HPDE6-E6E7 (cell line): ENCODE data around the gene SCRN1.
"Not testable (repeated sequence)": the region's sequence is repeated elsewhere in the genome, so short reads cannot be mapped to it uniquely, and the experiment has no call there.

Source experiments
- DNase-seq: peaks from one replicate; pipeline ENCODE4 v3.0.0; 2011; ENCODE audit warnings: missing footprints; ENCODE audit errors: extremely low spot score

Gene SCRN1

DNA sequence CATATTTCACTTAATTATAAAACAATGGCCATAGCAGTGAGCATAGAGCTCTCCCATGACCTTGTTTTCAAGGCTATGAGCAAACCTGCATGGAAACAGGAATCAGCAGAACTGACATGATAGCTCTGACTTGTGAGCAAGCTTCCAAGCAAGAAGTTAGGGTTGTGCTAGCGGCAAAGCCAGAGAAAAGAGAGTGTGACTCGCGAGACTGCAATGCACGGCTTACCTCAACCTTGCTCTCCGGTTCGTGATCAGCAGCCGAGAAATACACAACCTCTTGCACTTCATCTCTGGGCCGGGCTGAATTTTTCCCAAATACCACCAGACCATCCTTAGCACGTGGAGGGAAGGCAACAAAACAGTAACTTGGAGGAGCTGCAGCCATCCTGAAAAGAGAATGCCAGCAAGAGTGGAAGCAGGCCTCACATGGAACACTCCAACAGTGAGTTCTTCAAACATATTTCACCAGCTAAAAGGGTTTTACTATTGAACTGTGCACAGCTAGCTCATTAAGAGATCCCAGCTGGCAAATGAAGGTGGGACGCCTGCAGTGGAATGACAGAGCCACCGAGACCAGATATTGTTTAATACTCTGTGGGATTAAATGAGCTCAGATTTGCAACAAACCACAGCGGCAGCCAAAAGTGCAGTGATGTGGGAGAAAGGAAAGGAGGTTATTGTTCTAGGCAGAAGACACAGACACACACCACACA is 20.8 kb downstream of the SCRN1 start:
- DNase-seq: no peak

DNA sequence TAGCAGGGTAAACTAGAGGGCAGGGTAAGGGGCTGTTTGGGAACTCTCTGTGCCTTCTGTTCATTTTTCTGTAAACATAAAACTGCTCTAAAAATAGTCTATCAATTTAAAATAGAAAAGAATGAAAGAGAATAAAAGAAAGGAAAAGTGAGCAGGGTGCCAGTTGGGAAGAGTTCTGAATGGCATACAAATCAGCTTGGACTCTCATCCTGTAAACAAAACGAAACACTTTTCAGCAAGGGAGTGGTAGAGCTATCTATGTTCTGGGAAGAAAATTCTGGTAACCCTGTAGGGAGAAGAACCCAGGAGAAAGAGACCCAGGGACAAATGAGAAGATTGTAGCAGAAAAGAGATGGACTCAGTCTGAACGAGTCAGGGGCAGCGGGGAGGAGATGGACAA is 24.6 kb downstream of the SCRN1 start:
- DNase-seq: no peak

DNA sequence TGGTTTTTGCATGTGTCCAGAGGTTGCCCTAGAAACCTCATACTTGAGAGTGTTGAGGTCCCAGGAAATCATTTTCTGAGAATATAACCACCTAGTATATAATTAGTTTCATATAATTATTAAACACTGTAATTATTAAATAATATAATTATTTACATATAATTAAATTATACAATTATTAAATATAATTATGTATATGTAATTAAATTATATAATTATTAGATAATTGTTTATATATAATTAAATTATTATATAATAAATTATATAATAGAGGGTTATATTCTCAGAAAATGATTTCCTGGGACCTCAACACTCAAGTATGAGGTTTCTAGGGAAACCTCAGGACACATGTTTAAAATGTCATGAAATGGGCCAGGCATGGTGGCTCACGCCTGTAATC is 27.6 kb downstream of the SCRN1 start:
- no peak for DNase-seq

DNA sequence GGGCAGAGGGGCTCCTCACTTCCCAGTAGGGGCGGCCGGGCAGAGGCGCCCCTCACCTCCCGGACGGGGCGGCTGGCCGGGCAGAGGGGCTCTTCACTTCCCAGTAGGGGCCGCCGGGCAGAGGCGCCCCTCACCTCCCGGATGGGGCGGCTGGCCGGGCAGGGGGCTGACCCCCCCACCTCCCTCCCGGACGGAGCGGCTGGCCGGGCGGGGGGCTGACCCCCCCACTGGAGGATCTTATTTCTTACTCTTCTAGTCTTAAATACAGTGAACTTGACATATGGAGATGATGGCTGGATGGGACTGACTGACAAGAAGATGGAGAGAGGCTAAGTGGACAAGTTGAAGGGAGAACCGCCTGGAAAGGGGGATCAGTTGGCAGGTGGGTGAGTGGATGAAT is 28.0 kb downstream of the SCRN1 start:
- DNase-seq: not testable (repeated sequence)

GRCh38 chr7:29958667-29959358 is 30.8 kb downstream of the SCRN1 start:
- DNase-seq: no peak

- DNase-seq: no peak
Measured at GRCh38 chr7:29957521-29958310, 31.9 kb downstream of the SCRN1 start.

- DNase-seq: no peak
Measured at GRCh38 chr7:29956487-29956836, 33.1 kb downstream of the SCRN1 start.

GRCh38 chr7:29955799-29956486 is 33.7 kb downstream of the SCRN1 start:
- no peak for DNase-seq

DNA sequence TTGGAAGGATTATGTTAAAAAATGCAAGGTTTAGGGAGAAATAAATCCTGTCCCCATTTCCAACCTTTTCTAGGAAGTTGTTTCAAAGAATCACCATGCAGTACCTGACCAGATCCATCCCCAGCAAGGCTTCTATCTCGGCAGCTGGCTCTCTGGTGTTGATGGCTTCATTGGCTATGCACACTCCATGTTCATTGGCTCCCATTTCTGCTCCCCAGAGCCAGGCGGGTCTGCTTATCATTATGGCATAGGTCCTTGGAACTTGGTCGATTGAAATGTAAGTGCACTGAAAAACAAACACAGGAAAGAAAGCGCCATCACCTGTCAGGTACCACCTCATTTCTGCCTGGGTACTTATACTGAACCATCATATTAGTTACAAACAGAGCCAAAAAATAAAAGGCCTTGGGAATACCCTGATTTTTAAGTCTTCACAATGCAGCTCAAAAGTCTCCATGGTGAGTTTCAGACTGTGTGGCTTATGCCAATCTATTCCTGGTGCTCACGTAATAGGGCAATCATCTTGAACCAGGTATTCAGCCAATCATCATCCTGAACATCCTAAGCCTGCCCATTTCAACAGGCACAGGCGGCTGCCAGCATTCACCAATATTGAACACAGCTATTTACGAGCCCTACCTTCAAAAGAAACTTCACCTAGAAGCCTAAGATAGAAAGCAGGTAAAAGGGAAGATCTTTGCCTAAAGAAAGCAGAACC is 34.4 kb downstream of the SCRN1 start:
- no peak for DNase-seq

DNA sequence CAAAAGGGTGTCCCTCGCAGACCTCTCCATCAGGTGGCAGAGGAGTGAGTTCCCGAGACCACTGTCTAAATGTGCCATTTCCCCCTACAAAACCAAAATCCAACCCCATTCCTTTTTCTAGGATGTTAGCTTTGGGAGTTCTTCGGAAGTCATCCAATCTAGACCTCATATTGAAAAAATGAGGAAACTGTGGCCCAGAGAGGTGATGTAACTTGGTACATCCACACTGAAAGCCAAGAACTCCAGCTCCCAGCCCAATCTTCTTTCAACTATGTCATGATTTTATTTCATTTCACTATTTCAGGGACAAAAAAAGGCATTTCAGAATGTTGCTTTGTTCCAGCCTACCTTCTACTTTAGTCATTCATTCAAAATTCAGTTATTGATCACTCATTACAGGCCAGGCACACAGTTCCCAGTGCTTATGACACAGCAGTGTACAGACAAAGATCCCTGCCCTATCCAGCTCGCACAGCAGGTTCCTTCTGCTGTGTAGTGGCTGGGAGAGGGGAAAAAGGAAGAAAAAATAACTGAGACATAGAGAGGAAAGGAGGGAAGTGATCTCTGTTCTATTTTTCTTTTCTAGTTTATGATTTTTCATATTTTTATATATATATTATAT is 35.8 kb downstream of the SCRN1 start:
- no peak for DNase-seq

GRCh38 chr7:29951206-29951605 is 38.4 kb downstream of the SCRN1 start:
- DNase-seq: no peak

GRCh38 chr7:29950480-29950879 is 39.1 kb downstream of the SCRN1 start:
- no peak for DNase-seq

GRCh38 chr7:29948587-29948986 is 41.0 kb downstream of the SCRN1 start:
- no peak for DNase-seq

GRCh38 chr7:29946428-29947186 is 43.0 kb downstream of the SCRN1 start:
- DNase-seq: no peak

- no peak for DNase-seq
Measured at GRCh38 chr7:29945259-29945809, 44.3 kb downstream of the SCRN1 start.

GRCh38 chr7:29940199-29940598 is 49.4 kb downstream of the SCRN1 start:
- no peak for DNase-seq

DNA sequence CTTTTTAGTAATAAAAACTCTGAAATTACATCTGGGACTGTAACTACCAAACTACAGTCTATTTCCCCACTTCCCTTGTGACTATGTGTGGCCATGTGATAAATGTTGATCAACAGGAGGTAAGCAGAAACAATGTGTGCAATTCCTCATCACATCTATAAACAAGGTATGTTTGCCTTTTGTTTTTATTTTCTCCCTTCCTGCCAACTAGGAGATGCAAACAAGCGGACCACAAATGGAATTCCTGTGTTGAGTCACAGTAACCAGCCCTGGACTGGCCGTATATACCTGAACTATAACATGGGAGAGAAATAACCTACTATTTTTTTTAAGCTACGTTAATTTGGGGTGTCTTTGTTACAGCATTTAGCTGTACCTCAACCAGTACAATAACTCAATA is 52.5 kb downstream of the SCRN1 start:
- no peak for DNase-seq

DNA sequence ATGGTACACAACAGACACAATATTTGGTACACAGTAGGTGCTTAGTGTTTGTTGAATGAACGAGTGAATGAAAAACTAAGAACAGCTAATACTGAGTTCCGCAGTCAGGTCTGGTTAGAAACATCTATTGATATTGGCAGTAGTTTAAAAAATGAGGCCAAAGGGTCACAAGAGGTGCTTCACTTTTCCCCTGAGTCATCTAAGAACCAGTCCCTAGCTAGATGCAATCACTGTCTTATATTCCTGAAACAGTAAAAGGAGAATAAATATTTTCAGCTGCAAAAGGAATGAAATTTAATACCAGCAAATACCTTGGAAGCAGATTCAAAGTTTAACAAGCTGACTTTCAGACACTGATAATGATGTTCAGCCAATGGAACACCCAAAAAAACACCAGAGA is 54.5 kb downstream of the SCRN1 start:
- DNase-seq: no peak

GRCh38 chr7:29929018-29929807 is 60.4 kb downstream of the SCRN1 start:
- DNase-seq: no peak
